ENCODE results near the gene EEF1A1.

Gene EEF1A1

DNA sequence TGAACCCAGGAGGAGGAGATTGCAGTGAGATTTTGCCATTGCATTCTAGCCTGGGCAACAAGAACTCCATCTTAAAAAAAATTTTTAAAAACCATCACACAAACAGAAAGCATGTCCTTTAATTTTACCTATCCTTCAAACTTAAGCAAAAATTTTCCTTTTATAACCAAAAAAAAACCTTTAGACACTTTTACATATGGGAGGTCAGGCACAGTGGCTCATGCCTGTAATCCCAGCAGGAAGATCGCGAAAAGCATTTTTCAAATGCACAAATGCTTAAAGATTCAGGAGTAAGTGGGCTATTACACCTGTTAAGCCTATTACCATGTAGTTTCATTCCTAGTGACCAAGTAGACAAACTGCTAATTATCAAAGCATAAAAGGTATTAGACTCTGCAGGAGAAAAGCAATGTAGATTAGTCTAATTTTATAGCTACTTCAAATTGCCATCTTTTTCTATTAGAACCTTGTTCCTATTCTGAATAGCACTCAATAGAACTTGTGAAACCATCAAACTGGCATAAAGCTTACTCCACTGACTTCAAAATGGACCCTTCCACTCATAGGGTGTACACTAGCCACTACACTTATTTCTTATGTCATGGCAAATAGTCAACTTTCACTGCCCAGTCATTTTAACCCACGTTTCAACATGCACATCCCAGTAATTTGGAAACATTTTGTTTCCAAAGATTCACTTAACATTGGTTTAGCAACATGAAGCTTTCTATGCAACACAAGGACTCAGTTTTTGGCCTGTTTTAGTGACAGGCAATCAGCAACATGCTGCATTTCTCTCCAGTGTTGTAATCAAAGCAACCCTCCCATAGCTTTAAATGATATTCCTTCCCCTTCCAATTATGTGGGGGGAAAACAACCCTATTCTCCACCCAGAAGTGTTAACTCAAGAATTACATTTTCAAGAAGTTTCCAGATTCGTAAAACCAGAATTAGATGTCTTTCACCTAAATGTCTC is 4.0 kb downstream of the EEF1A1 start:
- H3K27ac ChIP-seq (ENCODE audit: extremely low read depth, low read depth, low read length): no peak overlapping the region
- ChIA-PET POLR2A (interaction anchor here (0.6 to 1.8 kb wide), 5 partner anchors 32 to 294 kb away, joined by 4 to 7 read pairs (median 5); partner anchors contain the start of gene SLC17A5), CTCF (interaction anchor here (0.5 to 6.9 kb wide), 5 partner anchors 67 to 158 kb away, joined by 3 to 98 read pairs (median 5); no protein-coding TSS in a partner anchor)
- no peaks in the 10 kb centered on the region for H3K4me1 ChIP-seq (ENCODE audit: control insufficient read depth, insufficient read depth, low read length)
- no peak overlapping the region for H3K4me3 ChIP-seq (ENCODE audit: low read depth, low read length)
- no peaks in the 10 kb centered on the region for H3K9me3 ChIP-seq (ENCODE audit: control insufficient read depth, insufficient read depth, low read depth, low read length)
- peaks cover 14 to 65% of the 10 kb centered on the region in 2 experiments; a peak in 2 of 3 replicates for H3K36me3 ChIP-seq (ENCODE audit: control insufficient read depth in 2 of 2, insufficient read depth in 1 of 2, low read length in 2 of 2)
- TF ChIP-seq, protein P1, sequence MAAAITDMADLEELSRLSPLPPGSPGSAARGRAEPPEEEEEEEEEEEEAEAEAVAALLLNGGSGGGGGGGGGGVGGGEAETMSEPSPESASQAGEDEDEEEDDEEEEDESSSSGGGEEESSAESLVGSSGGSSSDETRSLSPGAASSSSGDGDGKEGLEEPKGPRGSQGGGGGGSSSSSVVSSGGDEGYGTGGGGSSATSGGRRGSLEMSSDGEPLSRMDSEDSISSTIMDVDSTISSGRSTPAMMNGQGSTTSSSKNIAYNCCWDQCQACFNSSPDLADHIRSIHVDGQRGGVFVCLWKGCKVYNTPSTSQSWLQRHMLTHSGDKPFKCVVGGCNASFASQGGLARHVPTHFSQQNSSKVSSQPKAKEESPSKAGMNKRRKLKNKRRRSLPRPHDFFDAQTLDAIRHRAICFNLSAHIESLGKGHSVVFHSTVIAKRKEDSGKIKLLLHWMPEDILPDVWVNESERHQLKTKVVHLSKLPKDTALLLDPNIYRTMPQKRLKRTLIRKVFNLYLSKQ (tag by site-specific recombination; IDR thresholded peaks at IDR 0.05; ENCODE audit: borderline replicate concordance): no peak
- TF ChIP-seq ZNF76 (tag by site-specific recombination; IDR thresholded peaks at IDR 0.05; ENCODE audit: borderline replicate concordance, low read depth): no peak
- TF ChIP-seq ZBTB21 (tag by site-specific recombination; IDR thresholded peaks at IDR 0.05): no peak
- no peak for TF ChIP-seq SCRT1 (tag by site-specific recombination; IDR thresholded peaks at IDR 0.05; ENCODE audit: borderline replicate concordance)
- peak; percentile 18; the same call in 1 of the 2 replicates for TF ChIP-seq ZNF600 (tag by site-specific recombination; IDR thresholded peaks at IDR 0.05)
- TF ChIP-seq ZEB2 (tag by site-specific recombination; IDR thresholded peaks at IDR 0.05): no peak
- no peak for TF ChIP-seq EGR2 (tag by site-specific recombination; IDR thresholded peaks at IDR 0.05; ENCODE audit: low read depth)
- TF ChIP-seq, protein P2, sequence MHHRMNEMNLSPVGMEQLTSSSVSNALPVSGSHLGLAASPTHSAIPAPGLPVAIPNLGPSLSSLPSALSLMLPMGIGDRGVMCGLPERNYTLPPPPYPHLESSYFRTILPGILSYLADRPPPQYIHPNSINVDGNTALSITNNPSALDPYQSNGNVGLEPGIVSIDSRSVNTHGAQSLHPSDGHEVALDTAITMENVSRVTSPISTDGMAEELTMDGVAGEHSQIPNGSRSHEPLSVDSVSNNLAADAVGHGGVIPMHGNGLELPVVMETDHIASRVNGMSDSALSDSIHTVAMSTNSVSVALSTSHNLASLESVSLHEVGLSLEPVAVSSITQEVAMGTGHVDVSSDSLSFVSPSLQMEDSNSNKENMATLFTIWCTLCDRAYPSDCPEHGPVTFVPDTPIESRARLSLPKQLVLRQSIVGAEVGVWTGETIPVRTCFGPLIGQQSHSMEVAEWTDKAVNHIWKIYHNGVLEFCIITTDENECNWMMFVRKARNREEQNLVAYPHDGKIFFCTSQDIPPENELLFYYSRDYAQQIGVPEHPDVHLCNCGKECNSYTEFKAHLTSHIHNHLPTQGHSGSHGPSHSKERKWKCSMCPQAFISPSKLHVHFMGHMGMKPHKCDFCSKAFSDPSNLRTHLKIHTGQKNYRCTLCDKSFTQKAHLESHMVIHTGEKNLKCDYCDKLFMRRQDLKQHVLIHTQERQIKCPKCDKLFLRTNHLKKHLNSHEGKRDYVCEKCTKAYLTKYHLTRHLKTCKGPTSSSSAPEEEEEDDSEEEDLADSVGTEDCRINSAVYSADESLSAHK (tag by site-specific recombination; IDR thresholded peaks at IDR 0.05): no peak
- TF ChIP-seq SCRT2 (tag by site-specific recombination; IDR thresholded peaks at IDR 0.05): no peak
- no peak for TF ChIP-seq ZNF354C (tag by site-specific recombination; IDR thresholded peaks at IDR 0.05; ENCODE audit: borderline replicate concordance, low read depth)
- TF ChIP-seq, protein P3, sequence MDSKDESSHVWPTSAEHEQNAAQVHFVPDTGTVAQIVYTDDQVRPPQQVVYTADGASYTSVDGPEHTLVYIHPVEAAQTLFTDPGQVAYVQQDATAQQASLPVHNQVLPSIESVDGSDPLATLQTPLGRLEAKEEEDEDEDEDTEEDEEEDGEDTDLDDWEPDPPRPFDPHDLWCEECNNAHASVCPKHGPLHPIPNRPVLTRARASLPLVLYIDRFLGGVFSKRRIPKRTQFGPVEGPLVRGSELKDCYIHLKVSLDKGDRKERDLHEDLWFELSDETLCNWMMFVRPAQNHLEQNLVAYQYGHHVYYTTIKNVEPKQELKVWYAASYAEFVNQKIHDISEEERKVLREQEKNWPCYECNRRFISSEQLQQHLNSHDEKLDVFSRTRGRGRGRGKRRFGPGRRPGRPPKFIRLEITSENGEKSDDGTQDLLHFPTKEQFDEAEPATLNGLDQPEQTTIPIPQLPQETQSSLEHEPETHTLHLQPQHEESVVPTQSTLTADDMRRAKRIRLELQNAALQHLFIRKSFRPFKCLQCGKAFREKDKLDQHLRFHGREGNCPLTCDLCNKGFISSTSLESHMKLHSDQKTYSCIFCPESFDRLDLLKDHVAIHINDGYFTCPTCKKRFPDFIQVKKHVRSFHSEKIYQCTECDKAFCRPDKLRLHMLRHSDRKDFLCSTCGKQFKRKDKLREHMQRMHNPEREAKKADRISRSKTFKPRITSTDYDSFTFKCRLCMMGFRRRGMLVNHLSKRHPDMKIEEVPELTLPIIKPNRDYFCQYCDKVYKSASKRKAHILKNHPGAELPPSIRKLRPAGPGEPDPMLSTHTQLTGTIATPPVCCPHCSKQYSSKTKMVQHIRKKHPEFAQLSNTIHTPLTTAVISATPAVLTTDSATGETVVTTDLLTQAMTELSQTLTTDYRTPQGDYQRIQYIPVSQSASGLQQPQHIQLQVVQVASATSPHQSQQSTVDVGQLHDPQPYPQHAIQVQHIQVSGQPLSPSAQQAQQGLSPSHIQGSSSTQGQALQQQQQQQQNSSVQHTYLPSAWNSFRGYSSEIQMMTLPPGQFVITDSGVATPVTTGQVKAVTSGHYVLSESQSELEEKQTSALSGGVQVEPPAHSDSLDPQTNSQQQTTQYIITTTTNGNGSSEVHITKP (tag by site-specific recombination; IDR thresholded peaks at IDR 0.05): peak; percentile 68
- TF ChIP-seq SP7 (tag by site-specific recombination; IDR thresholded peaks at IDR 0.05): 0 out of 2 replicates have a peak, but pooled peaks have one; percentile 20
- peak; percentile 71 for TF ChIP-seq PRDM1 (tag by site-specific recombination; IDR thresholded peaks at IDR 0.05)
- TF ChIP-seq, protein P4, sequence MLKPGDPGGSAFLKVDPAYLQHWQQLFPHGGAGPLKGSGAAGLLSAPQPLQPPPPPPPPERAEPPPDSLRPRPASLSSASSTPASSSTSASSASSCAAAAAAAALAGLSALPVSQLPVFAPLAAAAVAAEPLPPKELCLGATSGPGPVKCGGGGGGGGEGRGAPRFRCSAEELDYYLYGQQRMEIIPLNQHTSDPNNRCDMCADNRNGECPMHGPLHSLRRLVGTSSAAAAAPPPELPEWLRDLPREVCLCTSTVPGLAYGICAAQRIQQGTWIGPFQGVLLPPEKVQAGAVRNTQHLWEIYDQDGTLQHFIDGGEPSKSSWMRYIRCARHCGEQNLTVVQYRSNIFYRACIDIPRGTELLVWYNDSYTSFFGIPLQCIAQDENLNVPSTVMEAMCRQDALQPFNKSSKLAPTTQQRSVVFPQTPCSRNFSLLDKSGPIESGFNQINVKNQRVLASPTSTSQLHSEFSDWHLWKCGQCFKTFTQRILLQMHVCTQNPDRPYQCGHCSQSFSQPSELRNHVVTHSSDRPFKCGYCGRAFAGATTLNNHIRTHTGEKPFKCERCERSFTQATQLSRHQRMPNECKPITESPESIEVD (tag by site-specific recombination; IDR thresholded peaks at IDR 0.05): peak; percentile 54
- TF ChIP-seq, protein P5, sequence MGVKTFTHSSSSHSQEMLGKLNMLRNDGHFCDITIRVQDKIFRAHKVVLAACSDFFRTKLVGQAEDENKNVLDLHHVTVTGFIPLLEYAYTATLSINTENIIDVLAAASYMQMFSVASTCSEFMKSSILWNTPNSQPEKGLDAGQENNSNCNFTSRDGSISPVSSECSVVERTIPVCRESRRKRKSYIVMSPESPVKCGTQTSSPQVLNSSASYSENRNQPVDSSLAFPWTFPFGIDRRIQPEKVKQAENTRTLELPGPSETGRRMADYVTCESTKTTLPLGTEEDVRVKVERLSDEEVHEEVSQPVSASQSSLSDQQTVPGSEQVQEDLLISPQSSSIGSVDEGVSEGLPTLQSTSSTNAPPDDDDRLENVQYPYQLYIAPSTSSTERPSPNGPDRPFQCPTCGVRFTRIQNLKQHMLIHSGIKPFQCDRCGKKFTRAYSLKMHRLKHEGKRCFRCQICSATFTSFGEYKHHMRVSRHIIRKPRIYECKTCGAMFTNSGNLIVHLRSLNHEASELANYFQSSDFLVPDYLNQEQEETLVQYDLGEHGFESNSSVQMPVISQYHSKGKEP (tag by site-specific recombination; IDR thresholded peaks at IDR 0.05): peak; percentile 67
- TF ChIP-seq, protein P6, sequence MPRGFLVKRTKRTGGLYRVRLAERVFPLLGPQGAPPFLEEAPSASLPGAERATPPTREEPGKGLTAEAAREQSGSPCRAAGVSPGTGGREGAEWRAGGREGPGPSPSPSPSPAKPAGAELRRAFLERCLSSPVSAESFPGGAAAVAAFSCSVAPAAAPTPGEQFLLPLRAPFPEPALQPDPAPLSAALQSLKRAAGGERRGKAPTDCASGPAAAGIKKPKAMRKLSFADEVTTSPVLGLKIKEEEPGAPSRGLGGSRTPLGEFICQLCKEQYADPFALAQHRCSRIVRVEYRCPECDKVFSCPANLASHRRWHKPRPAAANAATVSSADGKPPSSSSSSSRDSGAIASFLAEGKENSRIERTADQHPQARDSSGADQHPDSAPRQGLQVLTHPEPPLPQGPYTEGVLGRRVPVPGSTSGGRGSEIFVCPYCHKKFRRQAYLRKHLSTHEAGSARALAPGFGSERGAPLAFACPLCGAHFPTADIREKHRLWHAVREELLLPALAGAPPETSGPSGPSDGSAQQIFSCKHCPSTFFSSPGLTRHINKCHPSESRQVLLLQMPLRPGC (tag by site-specific recombination; IDR thresholded peaks at IDR 0.05): no peak
- no peak for TF ChIP-seq ZNF138 (tag by site-specific recombination; IDR thresholded peaks at IDR 0.05; ENCODE audit: borderline replicate concordance)
- TF ChIP-seq KLF16 (tag by site-specific recombination; IDR thresholded peaks at IDR 0.05): no peak

Data from HEK293 (cell line).